Chondrocyte (in vitro differentiated cells): ENCODE results near the gene KLC1. TPM values are rescaled to one million over a fixed set of nuclear protein-coding genes. Genes with fewer than 3 reads are reported as not detected.
A peak's percentile ranks its signal among the peaks of the same experiment; 100 is the strongest.

Source experiments
- DNase-seq: peaks from one replicate; pipeline ENCODE4 v3.0.0; 2021; ENCODE audit warnings: mixed read lengths, low spot score
- H3K27ac Mint-ChIP-seq: one replicate; pipeline ENCODE4 v1.8.0; 2021; ENCODE audit warnings: mild to moderate bottlenecking, moderate library complexity, mixed read lengths; ENCODE audit not compliant: unreplicated experiment
- H3K27me3 Mint-ChIP-seq: 2 replicates; pipeline ENCODE4 v1.8.0; 2021; ENCODE audit warnings: low read depth, mixed read lengths
- H3K36me3 Mint-ChIP-seq: 2 replicates; pipeline ENCODE4 v1.8.0; 2021; ENCODE audit warnings: low read depth, mixed read lengths
- H3K4me1 Mint-ChIP-seq: 2 replicates; pipeline ENCODE4 v1.8.0; 2021; ENCODE audit warnings: low read depth, mild to moderate bottlenecking, mixed read lengths
- H3K4me3 Mint-ChIP-seq: one replicate; pipeline ENCODE4 v1.8.0; 2021; ENCODE audit warnings: mild to moderate bottlenecking, moderate library complexity, mixed read lengths; ENCODE audit not compliant: unreplicated experiment
- H3K9me3 Mint-ChIP-seq: 2 replicates; pipeline ENCODE4 v1.8.0; 2021; ENCODE audit warnings: low read depth, mixed read lengths
- total RNA-seq: library from RNA; stranded (reverse); gene quantifications from 3 replicates; pipeline ENCODE4 v1.2.1, GENCODE V29; 2021
- TF ChIP-seq, protein P1 (sequence below): fragments of 200-600 bp; sonication (generic); IDR thresholded peaks from 2 replicates; pipeline ENCODE4 v1.5.0; 2021; ENCODE audit warnings: antibody characterized with exemption, mild to moderate bottlenecking, moderate library complexity

KLC1 gene
- total RNA-seq, 1 donor from 2014 or later = 190 TPM

- H3K27ac Mint-ChIP-seq = peak overlapping the region; percentile 45
Measured at GRCh38 chr14:103657471-103657870, 28.5 kb downstream of the KLC1 start.

GRCh38 chr14:103659631-103660030 is 30.6 kb downstream of the KLC1 start:
- TF ChIP-seq, protein P1, sequence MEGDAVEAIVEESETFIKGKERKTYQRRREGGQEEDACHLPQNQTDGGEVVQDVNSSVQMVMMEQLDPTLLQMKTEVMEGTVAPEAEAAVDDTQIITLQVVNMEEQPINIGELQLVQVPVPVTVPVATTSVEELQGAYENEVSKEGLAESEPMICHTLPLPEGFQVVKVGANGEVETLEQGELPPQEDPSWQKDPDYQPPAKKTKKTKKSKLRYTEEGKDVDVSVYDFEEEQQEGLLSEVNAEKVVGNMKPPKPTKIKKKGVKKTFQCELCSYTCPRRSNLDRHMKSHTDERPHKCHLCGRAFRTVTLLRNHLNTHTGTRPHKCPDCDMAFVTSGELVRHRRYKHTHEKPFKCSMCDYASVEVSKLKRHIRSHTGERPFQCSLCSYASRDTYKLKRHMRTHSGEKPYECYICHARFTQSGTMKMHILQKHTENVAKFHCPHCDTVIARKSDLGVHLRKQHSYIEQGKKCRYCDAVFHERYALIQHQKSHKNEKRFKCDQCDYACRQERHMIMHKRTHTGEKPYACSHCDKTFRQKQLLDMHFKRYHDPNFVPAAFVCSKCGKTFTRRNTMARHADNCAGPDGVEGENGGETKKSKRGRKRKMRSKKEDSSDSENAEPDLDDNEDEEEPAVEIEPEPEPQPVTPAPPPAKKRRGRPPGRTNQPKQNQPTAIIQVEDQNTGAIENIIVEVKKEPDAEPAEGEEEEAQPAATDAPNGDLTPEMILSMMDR = no peak
- peaks cover 41% of the 10 kb centered on the region for H3K4me1 Mint-ChIP-seq
- H3K9me3 Mint-ChIP-seq = no peaks in the 10 kb centered on the region
- no peak overlapping the region for H3K27ac Mint-ChIP-seq
- no peak overlapping the region for H3K4me3 Mint-ChIP-seq
- H3K36me3 Mint-ChIP-seq = peaks cover 41% of the 10 kb centered on the region
- DNase-seq = peak; percentile 7
- no peaks in the 10 kb centered on the region for H3K27me3 Mint-ChIP-seq

More at GRCh38 chr14:103657471-103657870, 28.5 kb downstream of the KLC1 start:
- peaks cover 44% of the 10 kb centered on the region for H3K4me1 Mint-ChIP-seq
- no peaks in the 10 kb centered on the region for H3K27me3 Mint-ChIP-seq
- TF ChIP-seq, protein P1 = no peak
- peaks cover 36% of the 10 kb centered on the region for H3K36me3 Mint-ChIP-seq
- no peaks in the 10 kb centered on the region for H3K9me3 Mint-ChIP-seq
- no peak for DNase-seq
- H3K4me3 Mint-ChIP-seq = no peak overlapping the region

DNA sequence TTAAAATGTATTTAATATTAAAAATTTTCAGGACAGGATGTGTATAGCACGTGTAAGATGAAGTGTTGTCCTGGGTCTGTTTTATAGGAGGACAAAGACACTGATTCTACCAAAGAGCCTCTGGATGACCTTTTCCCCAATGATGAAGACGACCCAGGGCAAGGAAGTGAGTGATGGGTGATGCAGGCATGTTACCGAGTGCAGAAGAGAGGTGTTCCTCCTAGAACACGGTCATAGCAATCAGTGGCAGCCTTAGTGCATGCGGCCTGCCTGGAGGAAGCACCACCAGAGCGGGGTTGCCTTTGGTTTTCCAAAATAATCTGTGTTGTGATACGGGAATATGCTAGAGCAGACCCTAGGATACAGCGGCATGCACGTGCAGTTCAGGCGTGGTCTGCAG is 33.0 kb downstream of the KLC1 start:
- TF ChIP-seq, protein P1 = no peak
- H3K4me3 Mint-ChIP-seq = no peak overlapping the region
- no peak for DNase-seq
- peaks cover 33% of the 10 kb centered on the region for H3K36me3 Mint-ChIP-seq
- peaks cover 41% of the 10 kb centered on the region for H3K4me1 Mint-ChIP-seq
- H3K27me3 Mint-ChIP-seq = no peaks in the 10 kb centered on the region
- H3K27ac Mint-ChIP-seq = peak overlapping the region; percentile 51
- H3K9me3 Mint-ChIP-seq = no peaks in the 10 kb centered on the region

GRCh38 chr14:103662591-103662990 is 33.6 kb downstream of the KLC1 start:
- Mint-ChIP-seq H3K27me3 (no peaks in the 10 kb centered on the region), H3K4me3 (no peak overlapping the region), H3K27ac (peak overlapping the region; percentile 49), H3K36me3 (peaks cover 29% of the 10 kb centered on the region), H3K9me3 (no peaks in the 10 kb centered on the region), H3K4me1 (peaks cover 36% of the 10 kb centered on the region)
- peak; percentile 49 for DNase-seq
- TF ChIP-seq, protein P1 = no peak

DNA sequence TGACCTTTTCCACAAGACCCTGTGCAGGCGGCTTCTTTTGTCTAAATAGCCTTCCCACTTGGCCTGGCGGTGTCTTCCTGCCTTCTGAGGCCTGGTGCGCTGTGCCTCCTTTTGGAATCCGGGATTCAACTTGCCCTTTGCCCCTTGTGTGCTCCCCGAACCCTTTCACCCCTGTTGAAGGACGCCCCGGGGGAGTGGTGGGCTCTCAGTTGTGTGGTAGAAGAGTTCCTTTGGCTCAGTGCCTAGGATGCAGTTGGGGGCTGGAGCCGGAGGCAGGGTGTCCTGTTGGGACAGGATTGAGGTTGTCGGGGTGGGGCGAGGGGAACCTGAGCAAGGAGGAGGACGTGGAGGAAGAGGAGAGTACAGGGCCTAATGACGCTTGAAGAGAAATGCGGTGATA is 34.5 kb downstream of the KLC1 start:
- Mint-ChIP-seq H3K27me3 (no peaks in the 10 kb centered on the region), H3K9me3 (no peaks in the 10 kb centered on the region), H3K4me3 (peak overlapping the region; percentile 5), H3K36me3 (peaks cover 25% of the 10 kb centered on the region), H3K27ac (peak overlapping the region; percentile 99), H3K4me1 (peaks cover 34% of the 10 kb centered on the region)
- peak; percentile 54 for DNase-seq
- TF ChIP-seq, protein P1 = no peak
